Ascending aorta (tissue), 2 donors: ENCODE measurements around the gene DGCR6. TPM values are rescaled to one million over a fixed set of nuclear protein-coding genes. Genes with fewer than 3 reads are reported as not detected.
"Not testable (repeated sequence)": the region's sequence is repeated elsewhere in the genome, so short reads cannot be mapped to it uniquely, and the experiment has no call there.

Experiments used
- DNase-seq, 2 donors: peaks; one replicate each; pipeline ENCODE4 v3.0.0-alpha.2; 2019; ENCODE audit warnings: low spot score in 2 of 2
- H3K27ac ChIP-seq, 2 donors: fragments of 200-600 bp; sonication (generic); one replicate each; pipeline ENCODE4 v1.5.1; 2016 to 2017; ENCODE audit warnings: mild to moderate bottlenecking in 1 of 2
- H3K27me3 ChIP-seq: fragments of 200-600 bp; sonication (generic); one replicate; pipeline ENCODE4 v1.5.1; 2017
- H3K36me3 ChIP-seq, 2 donors: fragments of 200-600 bp; sonication (generic); one replicate each; pipeline ENCODE4 v1.5.1; 2016
- H3K4me1 ChIP-seq, 2 donors: fragments of 200-600 bp; sonication (generic); one replicate each; pipeline ENCODE4 v1.5.1; 2016 to 2017; ENCODE audit warnings: mild to moderate bottlenecking in 1 of 2
- H3K4me3 ChIP-seq, 2 donors: fragments of 200-600 bp; sonication (generic); one replicate each; pipeline ENCODE4 v1.5.1; 2016 to 2017; ENCODE audit warnings: mild to moderate bottlenecking in 1 of 2
- H3K9me3 ChIP-seq, 2 donors: fragments of 200-600 bp; sonication (generic); one replicate each; pipeline ENCODE4 v1.5.1; 2016
- intact Hi-C: fragments of 100-400 bp; cut with DNase I; formaldehyde crosslinking; loops from one replicate; pipeline ENCODE4 v1.15.1; 2023
- total RNA-seq: library from RNA; depleted of rRNA; stranded (reverse); fragments of >200 nt; gene quantifications from one replicate; pipeline ENCODE4 v1.1.0, GENCODE V29; 2016
- TF ChIP-seq, protein P1 (sequence below), 3 experiments: fragments of 200-600 bp in 2 of 3; fragments of 450-650 bp in 1 of 3; sonication (generic) in 2 of 3; IDR thresholded peaks; one replicate each; pipeline ENCODE4 v1.5.1; 2016 to 2019; ENCODE audit warnings: antibody characterized with exemption in 3 of 3, mild to moderate bottlenecking in 1 of 3, moderate library complexity in 1 of 3

The DGCR6 gene
- total RNA-seq, 1 donor from 2014 or later, result not detected

DNA sequence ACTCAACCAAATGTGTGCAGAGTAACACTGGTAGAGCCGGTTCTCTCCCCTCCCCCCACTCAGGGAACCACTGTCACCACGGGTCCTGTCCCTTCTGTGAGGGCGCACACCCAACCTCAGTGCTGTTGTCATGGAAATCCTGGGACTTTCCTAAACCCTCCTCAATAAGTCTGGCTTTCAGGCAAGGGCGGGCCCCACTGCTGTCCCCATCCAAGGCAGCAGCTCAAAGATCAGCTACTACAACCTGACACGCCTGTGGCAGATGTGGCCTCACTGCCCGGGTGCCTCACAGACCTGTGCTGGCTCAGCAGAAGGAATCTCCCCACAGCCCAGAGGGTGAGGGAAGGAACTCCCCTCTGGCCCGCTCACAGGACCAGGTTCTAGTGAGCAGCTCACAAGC is 27.8 kb downstream of the DGCR6 start:
- no peak for DNase-seq
- intact Hi-C loops, result no loop called here
- Histone ChIP-seq H3K27me3 (no peaks in the 10 kb centered on the region), H3K27ac (no peak overlapping the region), H3K4me1 (no peaks in the 10 kb centered on the region), H3K4me3 (no peak overlapping the region), H3K9me3 (no peaks in the 10 kb centered on the region), H3K36me3 (no peaks in the 10 kb centered on the region)
- TF ChIP-seq, protein P1, sequence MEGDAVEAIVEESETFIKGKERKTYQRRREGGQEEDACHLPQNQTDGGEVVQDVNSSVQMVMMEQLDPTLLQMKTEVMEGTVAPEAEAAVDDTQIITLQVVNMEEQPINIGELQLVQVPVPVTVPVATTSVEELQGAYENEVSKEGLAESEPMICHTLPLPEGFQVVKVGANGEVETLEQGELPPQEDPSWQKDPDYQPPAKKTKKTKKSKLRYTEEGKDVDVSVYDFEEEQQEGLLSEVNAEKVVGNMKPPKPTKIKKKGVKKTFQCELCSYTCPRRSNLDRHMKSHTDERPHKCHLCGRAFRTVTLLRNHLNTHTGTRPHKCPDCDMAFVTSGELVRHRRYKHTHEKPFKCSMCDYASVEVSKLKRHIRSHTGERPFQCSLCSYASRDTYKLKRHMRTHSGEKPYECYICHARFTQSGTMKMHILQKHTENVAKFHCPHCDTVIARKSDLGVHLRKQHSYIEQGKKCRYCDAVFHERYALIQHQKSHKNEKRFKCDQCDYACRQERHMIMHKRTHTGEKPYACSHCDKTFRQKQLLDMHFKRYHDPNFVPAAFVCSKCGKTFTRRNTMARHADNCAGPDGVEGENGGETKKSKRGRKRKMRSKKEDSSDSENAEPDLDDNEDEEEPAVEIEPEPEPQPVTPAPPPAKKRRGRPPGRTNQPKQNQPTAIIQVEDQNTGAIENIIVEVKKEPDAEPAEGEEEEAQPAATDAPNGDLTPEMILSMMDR (IDR thresholded peaks at IDR 0.05), result no peak

DNA sequence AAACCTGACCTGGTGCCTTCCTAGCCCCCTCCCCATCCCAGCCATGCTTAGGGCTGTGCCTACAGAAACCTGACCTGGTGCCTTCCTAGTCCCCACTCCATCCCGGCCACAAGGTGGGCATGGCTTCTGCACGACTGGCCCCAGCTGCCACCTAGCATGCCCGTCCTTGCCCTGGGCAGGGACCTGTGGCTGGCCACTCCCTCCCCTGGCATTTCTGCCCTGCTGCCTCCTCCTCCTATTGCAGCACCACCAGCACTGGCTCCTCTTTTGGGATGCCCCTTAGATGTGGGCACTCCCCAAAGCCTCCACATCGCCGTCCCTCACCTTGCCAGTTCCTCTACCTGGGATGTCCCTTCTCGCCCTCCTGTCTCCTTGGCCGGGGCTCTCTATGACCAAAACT is 28.6 kb downstream of the DGCR6 start:
- DNase-seq, H3K9me3 ChIP-seq, H3K36me3 ChIP-seq, H3K4me3 ChIP-seq, H3K27ac ChIP-seq, intact Hi-C loops, H3K27me3 ChIP-seq, H3K4me1 ChIP-seq: not testable (repeated sequence)

DNA sequence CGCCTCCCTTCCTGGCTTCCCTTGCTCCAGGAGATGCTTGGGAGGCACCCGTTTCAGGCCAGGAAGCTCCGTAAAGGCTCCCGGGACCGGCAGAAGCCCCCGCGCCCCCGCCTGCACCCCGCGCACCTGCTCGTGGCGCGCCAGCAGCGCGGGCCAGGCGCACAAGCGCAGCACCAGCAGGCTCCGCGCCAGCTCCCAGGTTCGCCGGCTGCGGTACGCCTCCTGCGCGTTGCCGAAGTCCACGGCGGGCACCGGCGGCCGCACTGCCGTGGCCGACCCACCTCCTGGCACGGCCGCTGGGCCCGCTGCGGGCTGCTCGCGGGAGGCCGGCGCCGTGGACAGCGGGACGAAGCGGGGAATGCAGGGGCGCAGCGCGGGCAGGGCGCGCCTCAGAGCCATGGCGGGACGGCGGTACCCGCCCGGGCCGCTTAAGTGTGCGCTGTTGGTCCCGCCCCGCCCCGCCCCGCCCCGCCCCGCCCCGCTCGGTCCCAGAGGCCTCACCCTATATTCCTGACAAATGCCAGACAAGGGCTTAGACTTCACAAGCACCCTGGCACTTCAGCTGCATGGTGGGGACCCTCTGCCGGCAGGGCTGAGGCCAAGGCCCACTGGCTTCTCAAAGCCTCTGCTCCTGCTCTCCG is 29.9 kb downstream of the DGCR6 start, which contains the start of gene PRODH:
PRODH (minus strand) TSS at position 405 of the 641 bp plus-strand sequence; CDS start at position 399, 6 bp downstream.
- intact Hi-C loops, result no loop called here

DNA sequence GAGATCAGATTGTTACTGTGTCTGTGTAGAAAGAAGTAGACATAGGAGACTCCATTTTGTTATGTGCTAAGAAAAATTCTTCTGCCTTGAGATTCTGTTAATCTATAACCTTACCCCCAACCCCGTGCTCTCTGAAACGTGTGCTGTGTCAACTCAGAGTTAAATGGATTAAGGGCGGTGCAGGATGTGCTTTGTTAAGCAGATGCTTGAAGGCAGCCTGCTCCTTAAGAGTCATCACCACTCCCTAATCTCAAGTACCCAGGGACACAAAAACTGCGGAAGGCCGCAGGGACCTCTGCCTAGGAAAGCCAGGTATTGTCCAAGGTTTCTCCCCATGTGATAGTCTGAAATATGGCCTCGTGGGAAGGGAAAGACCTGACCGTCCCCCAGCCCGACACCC is 32.6 kb downstream of the DGCR6 start:
- H3K27ac ChIP-seq, intact Hi-C loops, H3K4me1 ChIP-seq, H3K27me3 ChIP-seq, DNase-seq, H3K9me3 ChIP-seq, H3K4me3 ChIP-seq, H3K36me3 ChIP-seq: not testable (repeated sequence)

More for the DNA sequence above, 29.9 kb downstream of the DGCR6 start, which contains the start of gene PRODH:
- Histone ChIP-seq H3K4me1 (no peaks in the 10 kb centered on the region), H3K9me3 (no peaks in the 10 kb centered on the region), H3K27me3 (no peaks in the 10 kb centered on the region), H3K27ac (no peak within 1 kb of the TSS), H3K36me3 (no peaks in the 10 kb centered on the region), H3K4me3 (no peak within 1 kb of the TSS)
- no peak for DNase-seq
- TF ChIP-seq, protein P1 (IDR thresholded peaks at IDR 0.05), result no peak

DNA sequence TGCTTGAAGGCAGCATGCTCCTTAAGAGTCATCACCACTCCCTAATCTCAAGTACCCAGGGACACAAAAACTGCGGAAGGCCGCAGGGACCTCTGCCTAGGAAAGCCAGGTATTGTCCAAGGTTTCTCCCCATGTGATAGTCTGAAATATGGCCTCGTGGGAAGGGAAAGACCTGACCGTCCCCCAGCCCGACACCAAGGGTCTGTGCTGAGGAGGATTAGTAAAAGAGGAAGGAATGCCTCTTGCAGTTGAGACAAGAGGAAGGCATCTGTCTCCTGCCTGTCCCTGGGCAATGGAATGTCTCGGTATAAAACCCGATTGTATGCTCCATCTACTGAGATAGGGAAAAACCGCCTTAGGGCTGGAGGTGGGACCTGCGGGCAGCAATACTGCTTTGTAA is 41.0 kb downstream of the DGCR6 start:
- H3K36me3 ChIP-seq, H3K27ac ChIP-seq, H3K9me3 ChIP-seq, DNase-seq, H3K27me3 ChIP-seq, intact Hi-C loops, H3K4me3 ChIP-seq, H3K4me1 ChIP-seq: not testable (repeated sequence)

DNA sequence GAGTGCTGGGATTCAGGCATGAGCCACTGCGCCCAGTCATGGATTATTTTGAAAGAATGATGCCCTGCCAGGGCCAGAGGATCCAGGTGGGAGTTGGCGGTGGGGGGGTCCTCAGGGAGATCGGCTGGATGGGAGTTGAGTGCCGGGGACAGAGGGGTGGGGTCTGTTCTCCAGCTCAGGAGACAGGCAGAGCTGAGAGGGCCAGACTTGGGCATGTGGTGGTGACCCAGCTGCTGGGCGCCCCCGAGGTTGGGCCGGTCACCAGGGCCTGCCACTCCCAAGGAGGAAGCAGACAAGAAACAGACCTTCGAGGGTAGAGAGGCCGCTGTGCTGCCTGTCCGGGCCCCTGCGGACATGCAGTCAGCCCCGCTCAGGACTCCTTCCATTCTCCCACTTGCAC is 41.8 kb downstream of the DGCR6 start:
- no peaks in the 10 kb centered on the region for H3K4me1 ChIP-seq
- DNase-seq, result peak in 1 of 2 donors; percentile 44

DNA sequence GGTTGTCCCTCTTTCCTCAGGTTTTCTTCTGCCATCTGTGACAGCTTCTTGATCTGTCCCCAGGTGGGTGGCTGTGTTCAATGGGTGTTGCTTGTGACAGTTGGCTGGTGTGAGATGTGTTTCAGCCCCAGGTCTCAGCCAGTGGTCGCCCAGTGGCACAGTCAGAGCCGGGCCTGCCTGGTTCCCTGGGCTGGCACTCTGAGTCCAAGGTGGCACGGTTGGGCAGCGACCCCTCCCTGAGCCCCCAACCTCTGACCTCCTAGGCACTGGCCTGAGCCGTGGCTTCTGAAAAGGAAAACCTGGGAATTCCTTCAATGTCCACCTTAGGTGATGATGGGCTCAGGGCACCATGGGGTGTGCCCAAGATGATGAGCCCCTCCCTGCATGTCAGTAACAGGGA is 44.0 kb downstream of the DGCR6 start:
- H3K27ac ChIP-seq, result no peak overlapping the region
- H3K36me3 ChIP-seq, result no peaks in the 10 kb centered on the region
- no peak overlapping the region for H3K4me3 ChIP-seq
- no peaks in the 10 kb centered on the region for H3K4me1 ChIP-seq
- H3K9me3 ChIP-seq, result no peaks in the 10 kb centered on the region
- DNase-seq, result peak in 1 of 2 donors; percentile 41
- no peaks in the 10 kb centered on the region for H3K27me3 ChIP-seq
- TF ChIP-seq, protein P1 (IDR thresholded peaks at IDR 0.05), result no peak
- intact Hi-C loops, result no loop called here

More for the DNA sequence above, 41.8 kb downstream of the DGCR6 start:
- Histone ChIP-seq H3K9me3 (no peaks in the 10 kb centered on the region), H3K27me3 (no peaks in the 10 kb centered on the region), H3K27ac (no peak overlapping the region), H3K36me3 (no peaks in the 10 kb centered on the region), H3K4me3 (no peak overlapping the region)
- TF ChIP-seq, protein P1 (IDR thresholded peaks at IDR 0.05), result no peak
- intact Hi-C loops, result no loop called here
